Heart right ventricle (tissue), 16 donors: Measurements from ENCODE around the gene PRCP. TPM values are rescaled to one million over a fixed set of nuclear protein-coding genes. Genes with fewer than 3 reads are reported as not detected.

Source experiments
- ATAC-seq, 8 donors: fragments of 200-7000 bp; cut with Tn5 transposase; one replicate each; pipeline ENCODE4 v1.9.1; 2020; ENCODE audit warnings: mild to moderate bottlenecking in 8 of 8, moderate library complexity in 8 of 8, moderate number of reproducible peaks in 1 of 8
- DNase-seq, 2 donors: peaks; one replicate each; pipeline ENCODE4 v3.0.0-alpha.2; 2020
- H3K27ac ChIP-seq, 10 donors: fragments of 200-600 bp; sonication (generic) in 2 of 10; one replicate each; pipeline versions ENCODE4 v1.5.0 to v1.8.0; 2020 to 2022; ENCODE audit warnings: mild to moderate bottlenecking in 3 of 10
- H3K27me3 ChIP-seq, 7 donors: fragments of 200-600 bp; one replicate each; pipeline ENCODE4 v1.8.0; 2021 to 2022; ENCODE audit warnings: mild to moderate bottlenecking in 2 of 7
- H3K36me3 ChIP-seq, 9 donors: fragments of 200-600 bp; sonication (generic) in 1 of 9; one replicate each; pipeline versions ENCODE4 v1.5.0 to v1.8.0; 2020 to 2022; ENCODE audit warnings: mild to moderate bottlenecking in 2 of 9
- H3K4me1 ChIP-seq, 9 donors: fragments of 200-600 bp; sonication (generic) in 1 of 9; one replicate each; pipeline versions ENCODE4 v1.5.0 to v1.8.0; 2020 to 2022; ENCODE audit warnings: mild to moderate bottlenecking in 4 of 9
- H3K4me3 ChIP-seq, 10 donors: fragments of 200-600 bp; sonication (generic) in 2 of 10; one replicate each; pipeline versions ENCODE4 v1.5.0 to v1.8.0; 2020 to 2022; ENCODE audit warnings: mild to moderate bottlenecking in 7 of 10, moderate library complexity in 2 of 10
- H3K9me3 ChIP-seq, 11 donors: fragments of 200-600 bp in 10 of 11; sonication (generic) in 2 of 11; one replicate each; pipeline versions ENCODE4 v1.5.0 to v1.8.0; 2013 to 2022; ENCODE audit warnings: mild to moderate bottlenecking in 2 of 11, control low read depth in 1 of 11, moderate library complexity in 1 of 11
- WGBS, 2 donors: extraction: QIAGEN DNeasy Blood & Tissue Kit; methylation state at CpG; one replicate each; pipeline ENCODE4 v1.1.7; 2013; ENCODE audit warnings: inconsistent platforms in 1 of 2; 5-methylcytosine and 5-hydroxymethylcytosine counted together
- intact Hi-C, 10 donors: fragments of 100-400 bp; cut with DNase I; formaldehyde crosslinking; loops; one replicate each; pipeline versions ENCODE4 v1.11.1 to v1.14.2; 2022
- polyA plus RNA-seq, 2 donors: library from polyadenylated mRNA; stranded (reverse); fragments of 200-250 nt; gene quantifications; one replicate each; pipeline ENCODE4 v1.2.3, GENCODE V29; 2013
- total RNA-seq, 10 donors: library from RNA; stranded (reverse); fragmentation: NEBNext Ultra II Directional in 3 of 10; extraction: Animal tissue kit (Norgen Biotek cat#: 25700) in 3 of 10; gene quantifications; one replicate each; pipeline versions ENCODE4 v1.2.1 to v1.2.4, GENCODE V29; 2021 to 2023
- TF ChIP-seq, protein P1 (sequence below), 9 donors: fragments of 200-600 bp; sonication (generic) in 2 of 9; IDR thresholded peaks; one replicate each; pipeline versions ENCODE4 v1.5.0 to v1.8.0; 2021 to 2022; ENCODE audit warnings: antibody characterized with exemption in 9 of 9, mild to moderate bottlenecking in 5 of 9, moderate library complexity in 1 of 9
- donor health status: Arrhythmogenic right ventricular cardiomyopathy.
- donor health status: ischemic (EF 13 %, LVEDD 7.1; RV severe dilation, severe dysfunction).
- donor health status: healthy with polysubstance abuse.
- donor health status: DM: no; HTN: yes; CAD: no.
- donor health status: DM: no; HTN: no; CAD: no.
- donor health status: ischemic (EF 25% LVEDD 6.9; RV normal size, moderate dysfunction).
- donor health status: ischemic (EF 25% LVEDD 5.7; RV mildly dilated, moderate dysfunction).
- donor health status: healthy.
- donor health status: DM: yes; HTN: yes; CAD: no.
- donor health status: Ischemic cardiomyopathy.
- donor health status: ischemic (EF 35%, LVEDD 5.7; RV mildly dilated, moderate dysfunction).
- donor health status: nonischemic (EF 11% LVEDD 7.7; RV severe dilation, severe dysfunction).
- donor health status: DM: yes; HTN: yes; CAD: no.
- donor health status: PGD.
- donor health status: ischemic (EF 29% LVEDD 5.4; RV normal size, mild dysfunction).
- donor health status: nonischemic (EF 23%, LVEDD 6.1; RV moderate dilation, normal function).

The PRCP gene
- total and polyA plus RNA-seq, 12 donors: 18.0 to 89.8 (median 40.8) TPM

DNA sequence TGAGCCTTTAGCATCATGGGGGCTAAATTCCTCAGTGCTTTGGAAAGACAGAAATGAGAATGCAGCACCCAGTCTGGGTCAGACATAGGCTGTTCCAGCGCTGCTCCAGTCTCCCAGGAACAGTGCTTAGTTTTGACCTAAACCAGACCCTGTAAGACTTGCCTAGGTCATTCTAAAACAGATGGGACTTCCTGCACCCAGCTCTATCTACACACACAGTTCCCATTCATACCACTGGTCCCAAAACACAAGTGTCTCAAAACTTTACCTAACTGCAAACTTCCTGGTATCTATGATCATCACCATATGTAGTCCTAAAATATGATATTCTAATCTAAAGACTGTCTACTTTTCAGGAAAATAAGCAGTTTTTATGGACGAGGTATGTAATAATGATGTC lies 37.9 kb downstream of the PRCP start:
- intact Hi-C loops: loop anchor here in 4 of 10 donors (5.0 to 10.0 kb wide), 4 partner anchors 62 to 148 kb away; no protein-coding TSS in a partner anchor
- Histone ChIP-seq H3K27me3 (no peaks in the 10 kb centered on the region), H3K4me3 (no peak overlapping the region), H3K9me3 (no peaks in the 10 kb centered on the region), H3K4me1 (peaks cover 0 to 30% (median 11%) of the 10 kb centered on the region in 9 donors), H3K27ac (no peak overlapping the region), H3K36me3 (peaks cover 0 to 10% (median 0%) of the 10 kb centered on the region in 9 donors)
- TF ChIP-seq, protein P1, sequence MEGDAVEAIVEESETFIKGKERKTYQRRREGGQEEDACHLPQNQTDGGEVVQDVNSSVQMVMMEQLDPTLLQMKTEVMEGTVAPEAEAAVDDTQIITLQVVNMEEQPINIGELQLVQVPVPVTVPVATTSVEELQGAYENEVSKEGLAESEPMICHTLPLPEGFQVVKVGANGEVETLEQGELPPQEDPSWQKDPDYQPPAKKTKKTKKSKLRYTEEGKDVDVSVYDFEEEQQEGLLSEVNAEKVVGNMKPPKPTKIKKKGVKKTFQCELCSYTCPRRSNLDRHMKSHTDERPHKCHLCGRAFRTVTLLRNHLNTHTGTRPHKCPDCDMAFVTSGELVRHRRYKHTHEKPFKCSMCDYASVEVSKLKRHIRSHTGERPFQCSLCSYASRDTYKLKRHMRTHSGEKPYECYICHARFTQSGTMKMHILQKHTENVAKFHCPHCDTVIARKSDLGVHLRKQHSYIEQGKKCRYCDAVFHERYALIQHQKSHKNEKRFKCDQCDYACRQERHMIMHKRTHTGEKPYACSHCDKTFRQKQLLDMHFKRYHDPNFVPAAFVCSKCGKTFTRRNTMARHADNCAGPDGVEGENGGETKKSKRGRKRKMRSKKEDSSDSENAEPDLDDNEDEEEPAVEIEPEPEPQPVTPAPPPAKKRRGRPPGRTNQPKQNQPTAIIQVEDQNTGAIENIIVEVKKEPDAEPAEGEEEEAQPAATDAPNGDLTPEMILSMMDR (IDR thresholded peaks at IDR 0.05): no peak
- DNase-seq (no peak), ATAC-seq (no peak)
- 55 to 81% methylated on average over 2 of the region's 2 CpGs for whole genome bisulfite sequencing, 2 donors

DNA sequence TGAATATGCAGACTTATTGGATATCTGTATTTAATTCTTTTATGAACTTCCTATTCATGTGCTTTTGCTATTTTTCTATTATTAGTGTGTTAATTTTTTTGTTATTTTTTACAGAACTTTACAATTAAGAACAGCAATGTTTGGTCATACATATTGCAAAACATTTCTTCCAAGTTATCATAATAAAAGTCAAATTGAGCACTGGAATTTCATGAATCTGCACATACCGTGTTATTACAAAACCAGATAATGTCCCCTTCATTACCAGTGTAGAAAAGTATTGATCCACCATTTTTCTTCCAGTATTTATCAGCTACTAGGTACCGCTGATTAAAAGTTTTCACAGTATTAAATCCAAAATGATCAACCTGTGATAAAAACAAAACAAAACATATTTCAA lies 40.5 kb downstream of the PRCP start:
- intact Hi-C loops: loop anchor here in 4 of 10 donors (5.0 to 10.0 kb wide), 4 partner anchors 65 to 145 kb away; no protein-coding TSS in a partner anchor
- no peak for ATAC-seq
- TF ChIP-seq, protein P1 (IDR thresholded peaks at IDR 0.05): no peak
- Histone ChIP-seq H3K27me3 (no peaks in the 10 kb centered on the region), H3K9me3 (no peaks in the 10 kb centered on the region), H3K36me3 (peaks cover 0 to 12% (median 0%) of the 10 kb centered on the region in 9 donors), H3K4me3 (no peak overlapping the region), H3K4me1 (peaks cover 0 to 26% (median 7%) of the 10 kb centered on the region in 9 donors), H3K27ac (no peak overlapping the region)
- WGBS, 2 donors: 91 to 92% methylated on average over 2 of the region's 2 CpGs
- no peak for DNase-seq

DNA sequence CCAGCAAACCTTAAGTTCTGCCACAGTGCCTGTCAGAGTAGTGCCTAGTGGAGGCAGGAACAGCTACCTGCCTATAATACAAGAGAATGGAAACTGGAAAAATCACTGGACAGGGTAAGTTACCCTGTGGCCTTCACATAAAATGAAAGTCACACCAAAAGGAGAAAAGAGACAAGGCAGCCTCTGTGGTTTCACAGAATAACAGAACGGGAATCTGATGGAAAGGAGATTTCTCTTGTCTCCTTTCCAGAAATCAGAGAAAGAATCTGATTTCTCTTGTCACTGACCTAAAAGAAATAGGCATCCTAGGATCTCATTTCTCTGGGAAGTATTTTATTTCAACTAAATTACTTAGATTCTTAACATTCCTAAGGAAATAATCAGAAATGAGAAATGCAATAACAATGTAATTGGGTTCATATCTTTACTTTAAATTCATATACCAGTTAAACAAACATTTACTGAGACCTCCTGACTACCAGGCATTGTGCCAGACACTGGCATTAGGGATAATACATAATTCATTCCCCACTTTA lies 41.6 kb downstream of the PRCP start:
- H3K4me3 ChIP-seq: no peak overlapping the region
- no peak for DNase-seq
- H3K9me3 ChIP-seq: no peaks in the 10 kb centered on the region
- H3K27ac ChIP-seq: no peak overlapping the region
- 46 to 63% methylated on average over 1 of the region's 1 CpG for WGBS, 2 donors
- H3K36me3 ChIP-seq: peaks cover 0 to 12% (median 0%) of the 10 kb centered on the region in 9 donors
- peaks cover 0 to 21% (median 0%) of the 10 kb centered on the region in 9 donors for H3K4me1 ChIP-seq
- ATAC-seq: no peak
- intact Hi-C loops: no loop called here
- TF ChIP-seq, protein P1 (IDR thresholded peaks at IDR 0.05): no peak
- H3K27me3 ChIP-seq: no peaks in the 10 kb centered on the region

- Histone ChIP-seq H3K4me3 (no peak overlapping the region), H3K4me1 (peaks cover 0 to 19% (median 0%) of the 10 kb centered on the region in 9 donors), H3K9me3 (no peaks in the 10 kb centered on the region), H3K36me3 (peaks cover 0 to 12% (median 0%) of the 10 kb centered on the region in 9 donors), H3K27me3 (no peaks in the 10 kb centered on the region), H3K27ac (no peak overlapping the region)
- DNase-seq: no peak
- intact Hi-C loops: no loop called here
- TF ChIP-seq, protein P1 (IDR thresholded peaks at IDR 0.05): no peak
- ATAC-seq: no peak
- WGBS, 2 donors: 79 to 81% methylated on average over 2 of the region's 2 CpGs
These were observed 42.1 kb downstream of the PRCP start for GRCh38 chr11:82858133-82858532.
